RWPE1 (cell line): ENCODE results near the gene TDO2.

Experiments
- CTCF ChIA-PET: fragments of 350-600 bp; sonication (Branson Sonifier 250); formaldehyde crosslinking; extraction: SDS; loops from one replicate; lab custom pipeline; 2021; lab: Yijun Ruan, JAX
- POLR2A ChIA-PET: fragments of 400-600 bp; formaldehyde crosslinking; extraction: SDS; loops from one replicate; lab custom pipeline; 2020; ENCODE audit warnings: antibody characterized with exemption; ENCODE audit not compliant: low non-redundant PET; lab: Yijun Ruan, JAX
- DNase-seq: peaks from one replicate; pipeline ENCODE4 v3.0.0; 2012; ENCODE audit warnings: low spot score
- H3K27ac ChIP-seq: fragments of 450-650 bp; 2 replicates; pipeline ENCODE4 v1.5.1; 2017
- TF ChIP-seq, protein P1 (sequence below): fragments of 450-650 bp; conservative IDR thresholded peaks from 2 replicates; pipeline ENCODE4 v1.5.1; 2017; ENCODE audit warnings: low read depth, mild to moderate bottlenecking

The TDO2 gene

DNA sequence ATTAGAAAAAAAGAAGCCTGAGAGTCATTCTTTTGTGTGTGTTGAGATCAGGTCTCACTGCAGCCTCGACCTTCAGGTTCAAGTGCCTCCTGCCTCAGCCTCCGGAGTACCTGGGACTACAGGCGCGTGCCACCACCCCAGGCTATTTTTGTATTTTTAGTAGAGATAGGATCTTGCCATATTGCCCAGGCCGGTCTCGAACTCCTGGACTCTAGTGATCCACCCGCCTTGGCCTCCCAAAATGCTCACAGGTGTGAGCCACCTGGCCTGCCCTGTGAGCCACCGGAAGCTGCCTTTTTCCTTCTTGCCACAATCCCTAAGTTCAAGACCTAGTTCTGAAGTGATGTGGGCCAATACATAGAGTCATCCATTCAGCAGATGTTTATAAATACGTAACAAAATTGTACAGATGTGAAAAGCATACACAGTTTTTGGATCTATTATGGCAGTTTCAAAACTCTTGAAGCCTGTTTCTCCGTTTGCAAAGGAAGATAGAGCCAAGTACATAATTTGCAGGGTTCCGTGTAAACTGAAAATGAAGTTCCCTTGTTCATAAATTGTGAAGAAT, 50.7 kb downstream of the TDO2 start:
- TF ChIP-seq, protein P1, sequence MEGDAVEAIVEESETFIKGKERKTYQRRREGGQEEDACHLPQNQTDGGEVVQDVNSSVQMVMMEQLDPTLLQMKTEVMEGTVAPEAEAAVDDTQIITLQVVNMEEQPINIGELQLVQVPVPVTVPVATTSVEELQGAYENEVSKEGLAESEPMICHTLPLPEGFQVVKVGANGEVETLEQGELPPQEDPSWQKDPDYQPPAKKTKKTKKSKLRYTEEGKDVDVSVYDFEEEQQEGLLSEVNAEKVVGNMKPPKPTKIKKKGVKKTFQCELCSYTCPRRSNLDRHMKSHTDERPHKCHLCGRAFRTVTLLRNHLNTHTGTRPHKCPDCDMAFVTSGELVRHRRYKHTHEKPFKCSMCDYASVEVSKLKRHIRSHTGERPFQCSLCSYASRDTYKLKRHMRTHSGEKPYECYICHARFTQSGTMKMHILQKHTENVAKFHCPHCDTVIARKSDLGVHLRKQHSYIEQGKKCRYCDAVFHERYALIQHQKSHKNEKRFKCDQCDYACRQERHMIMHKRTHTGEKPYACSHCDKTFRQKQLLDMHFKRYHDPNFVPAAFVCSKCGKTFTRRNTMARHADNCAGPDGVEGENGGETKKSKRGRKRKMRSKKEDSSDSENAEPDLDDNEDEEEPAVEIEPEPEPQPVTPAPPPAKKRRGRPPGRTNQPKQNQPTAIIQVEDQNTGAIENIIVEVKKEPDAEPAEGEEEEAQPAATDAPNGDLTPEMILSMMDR = no peak
- ChIA-PET CTCF (interaction anchor here (0.7 to 1.7 kb wide), 2 partner anchors 144 to 149 kb away, joined by 3 to 6 read pairs; no protein-coding TSS in a partner anchor), POLR2A (no interaction called here)
- DNase-seq = no peak
- peak overlapping the region; percentile 89 for H3K27ac ChIP-seq

DNA sequence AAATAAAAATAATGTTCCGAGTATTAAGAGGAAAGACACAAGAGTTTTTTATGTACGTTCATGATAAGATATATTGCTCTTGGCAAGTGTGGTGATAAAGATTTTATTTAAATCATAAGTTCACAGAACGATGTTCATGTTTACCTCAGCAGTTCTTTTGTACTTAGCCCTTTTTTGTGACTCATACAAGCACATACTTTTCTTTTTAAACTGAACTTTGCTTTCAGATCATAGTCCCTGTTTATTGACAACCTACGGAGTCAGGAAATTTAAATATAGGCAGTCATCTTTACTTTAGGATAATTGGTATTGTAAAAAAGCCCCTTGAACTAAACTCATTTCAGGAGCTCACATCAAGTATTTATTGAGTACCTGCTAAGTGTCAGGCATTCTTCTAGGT, 51.4 kb downstream of the TDO2 start:
- ChIA-PET CTCF (no interaction called here), POLR2A (no interaction called here)
- DNase-seq = no peak
- H3K27ac ChIP-seq = no peak overlapping the region
- TF ChIP-seq, protein P1 = no peak

DNA sequence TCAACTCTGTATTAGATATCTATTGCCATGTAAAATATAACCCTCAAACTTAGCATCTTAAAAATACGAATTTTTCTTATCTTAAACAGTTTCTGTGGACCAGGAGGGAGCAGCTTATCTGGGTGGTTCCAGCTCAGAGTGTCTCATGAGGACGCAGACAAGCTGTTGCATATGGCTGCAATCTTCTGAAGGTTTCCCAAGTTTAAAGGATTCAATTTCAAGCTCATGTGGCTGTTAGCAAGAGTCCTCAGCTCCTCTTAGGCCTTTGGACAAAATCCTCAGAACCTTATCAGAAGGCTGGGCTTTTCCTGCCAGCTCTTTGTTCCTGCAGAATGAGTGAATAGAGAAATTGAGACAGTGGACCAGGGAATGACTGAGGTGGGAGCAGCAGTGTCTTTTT, 53.0 kb downstream of the TDO2 start:
- POLR2A ChIA-PET = no interaction called here
- no peak for DNase-seq
- H3K27ac ChIP-seq = no peak overlapping the region
- CTCF ChIA-PET = no interaction called here
- TF ChIP-seq, protein P1 = no peak

DNA sequence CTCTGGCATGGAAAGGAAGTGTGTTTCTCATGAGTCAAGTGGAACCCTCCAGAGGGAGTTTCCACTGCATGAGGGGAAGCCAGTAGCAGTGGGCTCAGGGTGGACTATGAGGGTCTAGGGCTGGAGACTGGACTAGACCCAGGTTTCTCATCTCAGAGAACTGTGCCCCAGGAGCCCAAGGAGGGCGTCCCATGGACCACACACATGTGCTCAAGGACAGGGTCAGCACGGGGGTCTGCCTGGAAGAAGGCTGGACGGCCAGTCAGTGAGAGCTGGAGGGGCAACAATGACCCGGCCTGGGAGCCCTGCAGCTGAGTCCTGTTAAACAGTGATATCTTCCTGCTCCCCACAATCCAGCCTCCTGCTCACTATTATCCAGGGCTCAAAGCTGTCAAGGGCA, 55.9 kb downstream of the TDO2 start:
- CTCF ChIA-PET = interaction anchor here (0.5 kb wide), 1 partner anchor 1185 kb away, joined by 4 read pairs; no protein-coding TSS in a partner anchor
- H3K27ac ChIP-seq = peak overlapping the region; percentile 32; the same call in 1 of the 2 replicates
- POLR2A ChIA-PET = no interaction called here
- TF ChIP-seq, protein P1 = no peak
- no peak for DNase-seq

DNA sequence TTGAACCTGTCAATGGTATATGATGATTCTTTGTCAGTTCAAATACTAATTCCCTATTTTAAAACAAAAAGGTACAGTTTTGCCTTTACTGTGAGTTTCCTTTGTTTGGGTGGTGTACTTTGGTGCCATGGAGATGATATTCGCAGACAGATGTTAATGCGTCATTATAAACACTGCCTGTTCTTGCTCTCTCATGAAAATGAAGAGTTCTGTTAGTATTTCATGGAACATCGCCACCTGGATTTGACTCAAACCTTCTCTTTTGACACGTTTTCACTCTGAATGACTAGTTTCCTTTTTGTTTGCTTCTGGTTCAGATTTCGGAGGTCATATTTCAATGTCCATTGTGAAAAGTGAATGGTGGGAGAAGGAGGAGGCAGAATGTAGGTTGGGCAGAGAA, 57.0 kb downstream of the TDO2 start:
- TF ChIP-seq, protein P1 = no peak
- POLR2A ChIA-PET = no interaction called here
- H3K27ac ChIP-seq = no peak overlapping the region
- CTCF ChIA-PET = no interaction called here
- peak; percentile 8 for DNase-seq

DNA sequence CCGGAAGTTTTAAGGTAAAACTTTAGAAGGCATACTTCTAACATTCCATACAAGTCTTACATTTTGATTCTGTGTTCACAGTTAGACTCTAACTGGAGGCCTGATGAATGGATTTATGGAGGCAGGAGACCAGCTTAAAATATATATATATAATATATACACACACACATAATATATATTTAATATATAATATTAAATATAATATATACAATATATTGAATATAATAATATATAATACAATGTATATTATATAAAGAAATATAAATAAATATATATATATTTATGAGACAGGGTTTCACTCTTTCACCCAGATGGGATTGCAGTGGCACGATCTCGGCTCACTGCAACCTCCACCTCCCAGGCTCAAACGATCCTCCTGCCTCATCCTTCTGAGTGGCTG, 58.1 kb downstream of the TDO2 start:
- no peak for DNase-seq
- TF ChIP-seq, protein P1 = no peak
- no peak overlapping the region for H3K27ac ChIP-seq
- CTCF ChIA-PET = no interaction called here
- POLR2A ChIA-PET = no interaction called here
